ENCODE measurements around the gene SPATA32.

DNA sequence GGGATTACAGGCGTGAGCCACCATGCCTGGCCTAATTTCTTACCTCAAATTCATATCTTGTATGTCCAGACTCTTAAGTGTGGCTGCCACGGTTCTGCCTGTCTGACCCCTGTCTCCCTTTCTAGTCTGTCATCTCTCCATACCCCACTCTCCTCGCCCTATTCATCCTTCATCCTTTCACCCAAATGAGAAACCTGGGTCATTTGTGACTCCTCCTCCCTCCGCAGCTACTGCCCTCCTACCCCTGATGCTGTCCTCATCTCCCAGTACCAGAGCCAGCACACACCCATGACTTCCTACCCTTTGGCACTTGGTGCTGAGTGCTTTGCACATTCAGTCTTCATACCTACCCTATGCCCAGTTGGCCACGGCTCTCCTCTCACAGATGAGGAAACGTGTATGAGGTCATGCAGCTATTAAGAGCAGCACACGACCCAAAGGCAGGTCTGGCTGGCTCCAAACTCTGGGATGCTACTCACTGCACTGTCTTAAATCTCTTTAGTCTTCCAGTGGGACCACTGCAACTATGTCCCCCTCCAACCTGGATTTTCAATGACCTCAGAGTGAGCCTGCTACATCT, 1.6 kb downstream of the SPATA32 start:
- TF ChIP-seq CTCF (IDR thresholded peaks at IDR 0.05) (no peak), POLR2A (IDR thresholded peaks at IDR 0.05) (no peak)
